Measurements from ENCODE around the gene LRRC1. TPM values are rescaled to one million over a fixed set of nuclear protein-coding genes. Genes with fewer than 3 reads are reported as not detected.

Gene LRRC1
- total RNA-seq, 1 donor from 2014 or later, result 2.6 TPM

DNA sequence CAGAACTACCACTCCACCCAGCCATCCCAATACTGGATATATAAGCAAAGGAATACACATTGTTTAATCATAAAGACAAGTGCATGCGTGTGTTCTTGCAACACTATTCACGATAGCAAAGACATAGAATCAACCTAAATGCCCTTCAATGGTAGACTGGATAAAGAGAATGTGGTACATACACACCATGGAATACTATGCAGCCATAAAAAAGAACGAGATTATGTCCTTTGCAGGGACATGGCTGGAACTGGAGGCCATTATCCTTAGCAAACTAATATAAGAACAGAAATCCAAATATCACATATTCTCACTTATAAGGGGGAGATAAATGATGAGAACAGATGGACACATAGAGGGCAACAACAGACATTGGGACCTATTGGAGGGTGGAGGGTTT lies 156.6 kb downstream of the LRRC1 start:
- no peak overlapping the region for H3K4me3 Mint-ChIP-seq (ENCODE audit: unreplicated experiment)
- H3K9me3 Mint-ChIP-seq (ENCODE audit: unreplicated experiment), result peaks cover 2% of the 10 kb centered on the region
- peaks cover 5% of the 10 kb centered on the region for H3K36me3 Mint-ChIP-seq (ENCODE audit: unreplicated experiment)
- TF ChIP-seq CTCF (IDR thresholded peaks at IDR 0.05; ENCODE audit: partially characterized antibody, unreplicated experiment), result no peak
- H3K27ac Mint-ChIP-seq (ENCODE audit: unreplicated experiment), result no peak overlapping the region
- no peaks in the 10 kb centered on the region for H3K27me3 Mint-ChIP-seq (ENCODE audit: unreplicated experiment)
- peaks cover 5% of the 10 kb centered on the region for H3K4me1 Mint-ChIP-seq (ENCODE audit: low read depth, unreplicated experiment)
- no peak for DNase-seq

GRCh38 chr6:53956068-53956711 lies 161.4 kb downstream of the LRRC1 start:
- no peak overlapping the region for H3K27ac Mint-ChIP-seq (ENCODE audit: unreplicated experiment)
- peaks cover 5% of the 10 kb centered on the region for H3K4me1 Mint-ChIP-seq (ENCODE audit: low read depth, unreplicated experiment)
- no peak overlapping the region for H3K4me3 Mint-ChIP-seq (ENCODE audit: unreplicated experiment)
- H3K27me3 Mint-ChIP-seq (ENCODE audit: unreplicated experiment), result no peaks in the 10 kb centered on the region
- peak; percentile 80 for DNase-seq
- H3K9me3 Mint-ChIP-seq (ENCODE audit: unreplicated experiment), result no peaks in the 10 kb centered on the region
- TF ChIP-seq CTCF (IDR thresholded peaks at IDR 0.05; ENCODE audit: partially characterized antibody, unreplicated experiment), result peak; percentile 60
- H3K36me3 Mint-ChIP-seq (ENCODE audit: unreplicated experiment), result no peaks in the 10 kb centered on the region

DNA sequence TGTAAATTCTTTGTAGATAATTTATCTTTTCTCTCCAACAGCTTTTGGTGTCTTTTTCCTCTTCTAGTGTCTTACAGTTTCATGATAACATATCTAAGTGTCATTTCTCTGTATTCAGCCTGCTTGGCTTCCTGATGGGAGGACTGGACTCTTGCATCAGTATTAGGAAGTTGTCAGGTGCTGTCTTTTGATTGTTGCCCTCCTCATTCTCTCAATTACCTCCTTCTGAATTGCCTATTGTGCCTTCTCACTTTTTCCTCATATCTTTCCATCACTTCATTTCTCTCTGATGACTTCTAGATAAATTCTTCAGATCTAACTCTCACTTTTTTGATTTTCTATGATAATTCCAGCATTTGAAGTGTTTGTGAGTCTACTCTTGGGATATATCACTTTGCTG lies 162.0 kb downstream of the LRRC1 start:
- DNase-seq, result no peak
- Mint-ChIP-seq H3K4me3 (ENCODE audit: unreplicated experiment) (no peak overlapping the region), H3K36me3 (ENCODE audit: unreplicated experiment) (no peaks in the 10 kb centered on the region), H3K9me3 (ENCODE audit: unreplicated experiment) (no peaks in the 10 kb centered on the region), H3K27ac (ENCODE audit: unreplicated experiment) (no peak overlapping the region), H3K27me3 (ENCODE audit: unreplicated experiment) (no peaks in the 10 kb centered on the region), H3K4me1 (ENCODE audit: low read depth, unreplicated experiment) (peaks cover 5% of the 10 kb centered on the region)
- no peak for TF ChIP-seq CTCF (IDR thresholded peaks at IDR 0.05; ENCODE audit: partially characterized antibody, unreplicated experiment)

DNA sequence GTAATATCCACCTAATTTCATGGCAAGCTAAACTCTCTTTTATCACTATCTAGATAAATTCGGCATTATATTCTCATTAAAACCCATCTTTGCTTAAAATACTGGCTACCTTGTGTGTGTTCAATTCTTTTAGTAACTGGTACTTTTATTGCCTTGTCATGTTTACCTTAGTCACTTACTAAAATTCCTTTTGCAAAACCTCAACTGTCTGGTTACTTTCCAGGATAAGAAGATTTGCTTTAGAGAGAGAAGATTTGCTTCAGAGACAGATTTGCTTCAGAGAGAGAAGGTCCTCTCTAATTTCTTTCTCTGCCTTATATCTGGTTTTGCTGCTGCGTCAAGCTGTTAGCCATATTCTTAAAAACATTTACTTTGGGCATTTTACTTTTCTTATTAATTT lies 164.9 kb downstream of the LRRC1 start:
- DNase-seq, result no peak
- no peak overlapping the region for H3K4me3 Mint-ChIP-seq (ENCODE audit: unreplicated experiment)
- H3K4me1 Mint-ChIP-seq (ENCODE audit: low read depth, unreplicated experiment), result peaks cover 7% of the 10 kb centered on the region
- no peaks in the 10 kb centered on the region for H3K9me3 Mint-ChIP-seq (ENCODE audit: unreplicated experiment)
- no peak for TF ChIP-seq CTCF (IDR thresholded peaks at IDR 0.05; ENCODE audit: partially characterized antibody, unreplicated experiment)
- H3K27ac Mint-ChIP-seq (ENCODE audit: unreplicated experiment), result no peak overlapping the region
- H3K27me3 Mint-ChIP-seq (ENCODE audit: unreplicated experiment), result no peaks in the 10 kb centered on the region
- no peaks in the 10 kb centered on the region for H3K36me3 Mint-ChIP-seq (ENCODE audit: unreplicated experiment)

- no peak overlapping the region for H3K27ac Mint-ChIP-seq (ENCODE audit: unreplicated experiment)
- H3K27me3 Mint-ChIP-seq (ENCODE audit: unreplicated experiment), result no peaks in the 10 kb centered on the region
- H3K4me3 Mint-ChIP-seq (ENCODE audit: unreplicated experiment), result no peak overlapping the region
- no peak for TF ChIP-seq CTCF (IDR thresholded peaks at IDR 0.05; ENCODE audit: partially characterized antibody, unreplicated experiment)
- no peak for DNase-seq
- H3K36me3 Mint-ChIP-seq (ENCODE audit: unreplicated experiment), result no peaks in the 10 kb centered on the region
- H3K4me1 Mint-ChIP-seq (ENCODE audit: low read depth, unreplicated experiment), result peaks cover 7% of the 10 kb centered on the region
- no peaks in the 10 kb centered on the region for H3K9me3 Mint-ChIP-seq (ENCODE audit: unreplicated experiment)
Measured at GRCh38 chr6:53960311-53960710, 165.5 kb downstream of the LRRC1 start.

Measured in glutamatergic neuron (in vitro differentiated cells).